ENCODE measurements around the gene EEF1AKMT1.

Gene EEF1AKMT1, protein sequence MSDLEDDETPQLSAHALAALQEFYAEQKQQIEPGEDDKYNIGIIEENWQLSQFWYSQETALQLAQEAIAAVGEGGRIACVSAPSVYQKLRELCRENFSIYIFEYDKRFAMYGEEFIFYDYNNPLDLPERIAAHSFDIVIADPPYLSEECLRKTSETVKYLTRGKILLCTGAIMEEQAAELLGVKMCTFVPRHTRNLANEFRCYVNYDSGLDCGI

GRCh38 chr13:20773194-20774080 is at the start of gene EEF1AKMT1:
Gene EEF1AKMT1 (minus strand): TSS chr13:20773961. CDS start chr13:20757598, 16,363 bp downstream.
- peak within 1 kb of the TSS; percentile 90 for H3K27ac ChIP-seq (ENCODE audit: low read depth, low read length)
- H3K9me3 ChIP-seq (ENCODE audit: control insufficient read depth in 5 of 5, low read length in 5 of 5), result peaks cover 0 to 7% (median 1%) of the 10 kb centered on the region in 5 donors
- H3K36me3 ChIP-seq (ENCODE audit: control insufficient read depth in 5 of 5, insufficient read depth in 5 of 5, low read length in 5 of 5), result peaks cover 0 to 5% (median 2%) of the 10 kb centered on the region in 5 donors
- no peaks in the 10 kb centered on the region for H3K27me3 ChIP-seq (ENCODE audit: control insufficient read depth in 5 of 5, insufficient read depth in 4 of 5, low read length in 5 of 5)
- H3K4me1 ChIP-seq (ENCODE audit: control insufficient read depth in 5 of 5, insufficient read depth in 5 of 5, low read length in 5 of 5), result peaks cover 0 to 19% (median 12%) of the 10 kb centered on the region in 5 donors
- peak within 1 kb of the TSS; percentile 86 to 93 (median 91) for H3K4me3 ChIP-seq (ENCODE audit: low read depth in 1 of 5, low read length in 5 of 5)
- H3K9ac ChIP-seq (ENCODE audit: low read length in 5 of 5), result peak within 1 kb of the TSS; percentile 70 to 90 (median 83)

GRCh38 chr13:20823071-20823470 is 49.3 kb upstream of the EEF1AKMT1 start:
- Histone ChIP-seq H3K27ac (ENCODE audit: low read depth, low read length) (no peak overlapping the region), H3K9ac (ENCODE audit: low read length in 5 of 5) (no peak overlapping the region), H3K36me3 (ENCODE audit: control insufficient read depth in 5 of 5, insufficient read depth in 5 of 5, low read length in 5 of 5) (peaks cover 0 to 19% (median 3%) of the 10 kb centered on the region in 5 donors), H3K27me3 (ENCODE audit: control insufficient read depth in 5 of 5, insufficient read depth in 4 of 5, low read length in 5 of 5) (no peaks in the 10 kb centered on the region), H3K4me3 (ENCODE audit: low read depth in 1 of 5, low read length in 5 of 5) (no peak overlapping the region), H3K9me3 (ENCODE audit: control insufficient read depth in 5 of 5, low read length in 5 of 5) (no peaks in the 10 kb centered on the region), H3K4me1 (ENCODE audit: control insufficient read depth in 5 of 5, insufficient read depth in 5 of 5, low read length in 5 of 5) (no peaks in the 10 kb centered on the region)

GRCh38 chr13:20822406-20822805 is 48.6 kb upstream of the EEF1AKMT1 start:
- no peaks in the 10 kb centered on the region for H3K9me3 ChIP-seq (ENCODE audit: control insufficient read depth in 5 of 5, low read length in 5 of 5)
- H3K27me3 ChIP-seq (ENCODE audit: control insufficient read depth in 5 of 5, insufficient read depth in 4 of 5, low read length in 5 of 5), result no peaks in the 10 kb centered on the region
- H3K4me1 ChIP-seq (ENCODE audit: control insufficient read depth in 5 of 5, insufficient read depth in 5 of 5, low read length in 5 of 5), result no peaks in the 10 kb centered on the region
- H3K36me3 ChIP-seq (ENCODE audit: control insufficient read depth in 5 of 5, insufficient read depth in 5 of 5, low read length in 5 of 5), result peaks cover 0 to 19% (median 3%) of the 10 kb centered on the region in 5 donors
- no peak overlapping the region for H3K9ac ChIP-seq (ENCODE audit: low read length in 5 of 5)
- no peak overlapping the region for H3K27ac ChIP-seq (ENCODE audit: low read depth, low read length)
- H3K4me3 ChIP-seq (ENCODE audit: low read depth in 1 of 5, low read length in 5 of 5), result no peak overlapping the region

GRCh38 chr13:20819715-20820114 is 46.0 kb upstream of the EEF1AKMT1 start:
- Histone ChIP-seq H3K9me3 (ENCODE audit: control insufficient read depth in 5 of 5, low read length in 5 of 5) (no peaks in the 10 kb centered on the region), H3K36me3 (ENCODE audit: control insufficient read depth in 5 of 5, insufficient read depth in 5 of 5, low read length in 5 of 5) (peaks cover 0 to 19% (median 3%) of the 10 kb centered on the region in 5 donors), H3K4me1 (ENCODE audit: control insufficient read depth in 5 of 5, insufficient read depth in 5 of 5, low read length in 5 of 5) (peaks cover 0 to 3% (median 0%) of the 10 kb centered on the region in 5 donors), H3K9ac (ENCODE audit: low read length in 5 of 5) (no peak overlapping the region), H3K27me3 (ENCODE audit: control insufficient read depth in 5 of 5, insufficient read depth in 4 of 5, low read length in 5 of 5) (no peaks in the 10 kb centered on the region), H3K27ac (ENCODE audit: low read depth, low read length) (no peak overlapping the region), H3K4me3 (ENCODE audit: low read depth in 1 of 5, low read length in 5 of 5) (no peak overlapping the region)

DNA sequence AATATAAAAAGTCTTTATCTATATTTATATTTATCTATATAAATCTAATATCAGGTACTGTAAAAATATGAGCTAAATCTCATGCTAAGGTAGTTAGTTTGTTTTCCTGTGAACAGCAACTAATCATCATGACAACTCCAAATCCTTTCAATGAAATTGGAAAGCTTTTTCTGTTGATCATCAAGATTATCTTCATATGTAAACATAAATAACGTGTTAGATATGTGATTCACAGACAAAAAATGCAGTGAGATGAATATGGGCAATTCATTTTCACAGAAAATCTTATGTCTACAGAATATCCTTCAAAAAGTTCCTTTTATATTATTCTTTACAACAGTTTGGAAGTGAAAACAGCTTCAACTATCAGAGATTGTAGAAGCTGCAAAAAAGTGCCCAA is 41.7 kb upstream of the EEF1AKMT1 start:
- Histone ChIP-seq H3K27ac (ENCODE audit: low read depth, low read length) (no peak overlapping the region), H3K36me3 (ENCODE audit: control insufficient read depth in 5 of 5, insufficient read depth in 5 of 5, low read length in 5 of 5) (peaks cover 0 to 6% (median 0%) of the 10 kb centered on the region in 5 donors), H3K4me1 (ENCODE audit: control insufficient read depth in 5 of 5, insufficient read depth in 5 of 5, low read length in 5 of 5) (peaks cover 5 to 13% (median 11%) of the 10 kb centered on the region in 5 donors), H3K9me3 (ENCODE audit: control insufficient read depth in 5 of 5, low read length in 5 of 5) (no peaks in the 10 kb centered on the region), H3K27me3 (ENCODE audit: control insufficient read depth in 5 of 5, insufficient read depth in 4 of 5, low read length in 5 of 5) (no peaks in the 10 kb centered on the region), H3K4me3 (ENCODE audit: low read depth in 1 of 5, low read length in 5 of 5) (no peak overlapping the region), H3K9ac (ENCODE audit: low read length in 5 of 5) (no peak overlapping the region)

- peaks cover 5 to 13% (median 11%) of the 10 kb centered on the region in 5 donors for H3K4me1 ChIP-seq (ENCODE audit: control insufficient read depth in 5 of 5, insufficient read depth in 5 of 5, low read length in 5 of 5)
- H3K4me3 ChIP-seq (ENCODE audit: low read depth in 1 of 5, low read length in 5 of 5), result peak overlapping the region in 3 of 5 donors; percentile 13 to 23 (median 15)
- H3K27me3 ChIP-seq (ENCODE audit: control insufficient read depth in 5 of 5, insufficient read depth in 4 of 5, low read length in 5 of 5), result no peaks in the 10 kb centered on the region
- H3K36me3 ChIP-seq (ENCODE audit: control insufficient read depth in 5 of 5, insufficient read depth in 5 of 5, low read length in 5 of 5), result peaks cover 0 to 2% (median 1%) of the 10 kb centered on the region in 5 donors
- no peaks in the 10 kb centered on the region for H3K9me3 ChIP-seq (ENCODE audit: control insufficient read depth in 5 of 5, low read length in 5 of 5)
- no peak overlapping the region for H3K9ac ChIP-seq (ENCODE audit: low read length in 5 of 5)
- peak overlapping the region; percentile 68 for H3K27ac ChIP-seq (ENCODE audit: low read depth, low read length)
Observed at GRCh38 chr13:20814224-20814910, 40.6 kb upstream of the EEF1AKMT1 start.

GRCh38 chr13:20812890-20813289 is 39.1 kb upstream of the EEF1AKMT1 start:
- no peak overlapping the region for H3K27ac ChIP-seq (ENCODE audit: low read depth, low read length)
- H3K4me3 ChIP-seq (ENCODE audit: low read depth in 1 of 5, low read length in 5 of 5), result no peak overlapping the region

GRCh38 chr13:20810808-20811207 is 37.0 kb upstream of the EEF1AKMT1 start:
- Histone ChIP-seq H3K27ac (ENCODE audit: low read depth, low read length) (no peak overlapping the region), H3K36me3 (ENCODE audit: control insufficient read depth in 5 of 5, insufficient read depth in 5 of 5, low read length in 5 of 5) (peaks cover 20 to 27% (median 22%) of the 10 kb centered on the region in 5 donors), H3K9ac (ENCODE audit: low read length in 5 of 5) (no peak overlapping the region)

More at GRCh38 chr13:20812890-20813289, 39.1 kb upstream of the EEF1AKMT1 start:
- Histone ChIP-seq H3K9me3 (ENCODE audit: control insufficient read depth in 5 of 5, low read length in 5 of 5) (no peaks in the 10 kb centered on the region), H3K9ac (ENCODE audit: low read length in 5 of 5) (no peak overlapping the region), H3K4me1 (ENCODE audit: control insufficient read depth in 5 of 5, insufficient read depth in 5 of 5, low read length in 5 of 5) (peaks cover 5 to 13% (median 11%) of the 10 kb centered on the region in 5 donors), H3K27me3 (ENCODE audit: control insufficient read depth in 5 of 5, insufficient read depth in 4 of 5, low read length in 5 of 5) (no peaks in the 10 kb centered on the region), H3K36me3 (ENCODE audit: control insufficient read depth in 5 of 5, insufficient read depth in 5 of 5, low read length in 5 of 5) (peaks cover 12 to 17% (median 14%) of the 10 kb centered on the region in 5 donors)

DNA sequence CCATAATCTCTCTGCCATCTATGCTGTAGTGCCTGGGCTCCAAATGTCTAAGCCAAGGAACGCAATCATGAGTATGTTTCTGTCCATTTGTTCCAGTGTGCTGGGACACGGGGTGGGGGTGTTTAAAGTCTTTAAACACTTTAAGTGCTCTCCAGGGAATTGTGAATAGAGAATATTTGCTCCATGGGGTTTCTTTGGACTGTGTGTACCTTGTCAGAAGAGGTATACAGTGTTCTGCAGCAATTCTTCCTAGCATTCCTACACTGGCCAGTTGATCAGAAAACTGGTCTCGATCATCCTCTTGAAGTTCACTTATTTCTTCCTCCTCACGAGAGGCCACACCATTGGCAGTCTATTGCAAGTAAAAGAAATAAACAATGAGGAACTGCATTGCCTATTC is 35.1 kb upstream of the EEF1AKMT1 start:
- no peaks in the 10 kb centered on the region for H3K27me3 ChIP-seq (ENCODE audit: control insufficient read depth in 5 of 5, insufficient read depth in 4 of 5, low read length in 5 of 5)
- peaks cover 20 to 29% (median 22%) of the 10 kb centered on the region in 5 donors for H3K36me3 ChIP-seq (ENCODE audit: control insufficient read depth in 5 of 5, insufficient read depth in 5 of 5, low read length in 5 of 5)
- H3K27ac ChIP-seq (ENCODE audit: low read depth, low read length), result no peak overlapping the region
- H3K9ac ChIP-seq (ENCODE audit: low read length in 5 of 5), result no peak overlapping the region
- peaks cover 2 to 8% (median 5%) of the 10 kb centered on the region in 5 donors for H3K4me1 ChIP-seq (ENCODE audit: control insufficient read depth in 5 of 5, insufficient read depth in 5 of 5, low read length in 5 of 5)
- no peaks in the 10 kb centered on the region for H3K9me3 ChIP-seq (ENCODE audit: control insufficient read depth in 5 of 5, low read length in 5 of 5)
- no peak overlapping the region for H3K4me3 ChIP-seq (ENCODE audit: low read depth in 1 of 5, low read length in 5 of 5)

More at GRCh38 chr13:20810808-20811207, 37.0 kb upstream of the EEF1AKMT1 start:
- no peaks in the 10 kb centered on the region for H3K27me3 ChIP-seq (ENCODE audit: control insufficient read depth in 5 of 5, insufficient read depth in 4 of 5, low read length in 5 of 5)
- no peaks in the 10 kb centered on the region for H3K9me3 ChIP-seq (ENCODE audit: control insufficient read depth in 5 of 5, low read length in 5 of 5)
- peaks cover 5 to 13% (median 11%) of the 10 kb centered on the region in 5 donors for H3K4me1 ChIP-seq (ENCODE audit: control insufficient read depth in 5 of 5, insufficient read depth in 5 of 5, low read length in 5 of 5)
- H3K4me3 ChIP-seq (ENCODE audit: low read depth in 1 of 5, low read length in 5 of 5), result no peak overlapping the region

Measured in subcutaneous abdominal adipose tissue (tissue), 5 donors.